HG02798 (cell line): ENCODE results near the gene PDCD6IP.

ENCODE experiments used
- ATAC-seq: cut with Tn5 transposase; IDR thresholded peaks from one replicate; pipeline ENCODE4 v1.9.1; 2021; ENCODE audit warnings: mild to moderate bottlenecking; ENCODE audit not compliant: unreplicated experiment, poor library complexity

The PDCD6IP gene

GRCh38 chr3:33884701-33885100 is 86.3 kb downstream of the PDCD6IP start:
- ATAC-seq, result no peak

GRCh38 chr3:33885496-33885895 is 87.1 kb downstream of the PDCD6IP start:
- no peak for ATAC-seq

DNA sequence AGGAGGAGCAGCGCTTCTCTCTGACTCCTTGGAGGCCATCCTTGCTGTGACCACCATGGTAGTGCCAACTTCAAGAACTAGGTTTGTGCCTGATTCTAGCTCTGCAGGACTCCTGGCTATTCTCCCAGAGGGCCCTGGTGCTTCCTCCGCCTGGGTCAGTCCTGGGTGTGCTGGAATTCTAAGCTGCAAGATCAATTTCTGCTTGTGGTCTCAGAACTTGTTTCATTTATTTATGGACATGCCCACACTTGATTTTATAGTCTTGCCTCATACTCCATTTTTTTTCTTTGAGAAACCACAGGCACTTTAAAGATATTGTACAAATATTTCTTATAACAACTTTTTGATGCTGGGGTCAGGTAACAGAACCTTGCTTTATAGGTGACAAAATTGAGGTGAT is 87.6 kb downstream of the PDCD6IP start:
- ATAC-seq, result no peak

GRCh38 chr3:33887478-33887877 is 89.0 kb downstream of the PDCD6IP start:
- ATAC-seq, result no peak

GRCh38 chr3:33889394-33890039 is 91.1 kb downstream of the PDCD6IP start:
- ATAC-seq, result no peak

- ATAC-seq, result no peak
Observed at GRCh38 chr3:33892655-33893054, 94.2 kb downstream of the PDCD6IP start.

DNA sequence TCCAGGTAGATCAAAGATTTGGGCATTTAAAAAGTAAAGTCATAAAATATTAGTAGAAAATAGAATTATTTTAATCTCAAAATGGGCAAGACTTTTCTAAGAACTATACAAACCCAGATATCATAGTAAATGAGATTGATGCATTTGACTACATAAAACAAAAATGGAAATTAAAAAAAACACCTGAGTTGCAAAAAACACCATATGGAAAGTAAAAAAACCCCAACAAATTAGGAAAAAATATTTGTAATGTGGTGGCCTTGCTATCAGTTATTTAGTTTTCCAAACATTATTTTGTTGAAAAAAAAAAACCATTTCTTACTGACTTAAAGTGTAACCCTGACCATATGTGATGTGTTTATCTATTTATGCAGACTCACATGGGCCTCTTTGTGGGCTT is 97.2 kb downstream of the PDCD6IP start:
- ATAC-seq, result no peak

- no peak for ATAC-seq
Observed at GRCh38 chr3:33897306-33897705, 98.9 kb downstream of the PDCD6IP start.

DNA sequence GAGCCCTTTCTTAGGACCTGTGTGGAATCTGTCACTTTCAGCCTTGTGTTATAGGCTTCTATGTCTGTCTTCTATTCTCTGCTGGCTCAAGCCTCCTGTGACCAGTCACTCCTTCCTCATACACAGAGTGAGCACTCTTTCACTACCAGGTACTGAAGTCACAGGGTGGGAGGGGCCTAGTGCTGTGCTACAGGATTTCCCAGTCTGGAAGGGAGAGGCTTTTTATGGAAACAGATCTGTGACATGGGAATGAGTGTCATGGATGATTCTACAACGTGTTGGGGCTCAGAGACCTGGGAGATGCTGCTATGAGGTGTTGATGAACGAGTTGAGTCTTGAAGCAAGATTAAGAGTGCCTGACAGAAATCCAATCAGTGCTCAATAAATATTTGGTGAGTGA is 100.5 kb downstream of the PDCD6IP start:
- ATAC-seq, result no peak

- no peak for ATAC-seq
Observed at GRCh38 chr3:33900440-33900808, 102.0 kb downstream of the PDCD6IP start.

DNA sequence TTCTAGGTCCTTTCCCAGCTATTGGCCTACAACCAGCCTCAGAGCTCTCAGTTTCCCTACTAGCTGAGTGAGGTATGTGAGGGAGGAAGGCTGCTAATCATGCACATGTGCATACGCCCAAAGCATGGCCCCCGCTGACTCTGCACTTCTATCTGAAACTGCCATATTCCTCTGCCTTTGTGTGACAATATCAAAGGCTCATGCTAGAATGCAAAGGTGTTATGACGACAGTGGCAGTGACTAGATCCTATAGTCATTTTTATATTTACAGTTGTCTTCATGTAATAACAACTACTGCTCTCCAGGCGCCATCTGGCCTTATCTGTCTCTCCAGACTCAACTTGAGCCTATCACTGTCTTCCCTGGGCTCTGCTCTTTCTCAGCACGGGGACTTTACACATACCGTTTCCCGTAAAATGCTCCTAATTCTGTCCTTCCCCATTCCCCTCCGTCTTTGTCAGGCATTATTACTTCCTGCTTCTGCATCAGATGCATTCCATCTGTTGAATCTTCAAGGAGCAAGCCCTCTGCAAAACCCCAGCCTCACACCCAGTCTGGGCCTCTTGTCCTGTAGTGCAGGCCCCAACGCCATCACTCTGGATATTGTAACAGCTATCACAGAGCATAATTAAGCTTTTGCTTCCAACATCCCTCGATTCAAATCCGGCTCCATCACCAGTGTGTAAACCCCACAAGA is 102.5 kb downstream of the PDCD6IP start:
- ATAC-seq, result no peak

GRCh38 chr3:33901862-33902563 is 103.6 kb downstream of the PDCD6IP start:
- no peak for ATAC-seq

DNA sequence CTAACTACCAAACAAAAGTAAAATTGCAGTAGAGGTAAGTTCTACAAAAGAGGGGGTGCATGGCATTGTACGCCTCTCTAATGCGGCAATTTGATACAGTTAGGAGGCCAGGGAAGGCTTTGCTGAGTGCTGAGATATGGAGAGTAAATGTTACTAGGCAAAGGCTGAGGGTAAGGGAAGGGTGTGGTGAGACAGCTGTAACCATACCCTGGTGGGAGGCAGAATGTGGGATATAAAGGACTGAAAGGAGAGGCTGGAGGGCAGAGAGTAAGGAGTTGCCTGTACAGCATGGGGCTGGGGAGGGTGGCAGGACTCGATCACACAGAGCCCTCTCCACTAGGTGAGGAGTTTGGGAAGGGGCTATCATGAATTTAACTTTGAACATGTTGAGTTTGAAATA is 106.3 kb downstream of the PDCD6IP start:
- no peak for ATAC-seq

- ATAC-seq, result no peak
Observed at GRCh38 chr3:33908250-33908851, 109.9 kb downstream of the PDCD6IP start.

DNA sequence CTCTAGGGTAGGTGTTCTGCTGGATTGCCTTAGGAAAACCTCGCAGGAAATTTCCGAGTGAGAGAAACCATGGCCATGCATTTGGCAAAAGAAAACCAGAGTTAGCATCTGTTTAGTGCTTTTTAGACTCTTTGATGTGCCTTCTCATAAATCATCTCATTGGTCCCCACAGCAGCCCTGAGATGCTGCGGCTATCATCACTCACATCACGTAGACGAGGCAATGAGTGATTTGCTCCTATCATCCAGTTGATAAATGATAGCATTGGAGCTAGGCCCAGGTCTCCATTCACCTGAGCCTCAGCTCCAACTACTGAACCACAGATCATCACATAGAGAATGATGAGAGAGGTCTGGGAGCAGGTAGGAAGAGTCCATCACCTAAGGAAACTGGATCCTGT is 111.1 kb downstream of the PDCD6IP start:
- no peak for ATAC-seq

DNA sequence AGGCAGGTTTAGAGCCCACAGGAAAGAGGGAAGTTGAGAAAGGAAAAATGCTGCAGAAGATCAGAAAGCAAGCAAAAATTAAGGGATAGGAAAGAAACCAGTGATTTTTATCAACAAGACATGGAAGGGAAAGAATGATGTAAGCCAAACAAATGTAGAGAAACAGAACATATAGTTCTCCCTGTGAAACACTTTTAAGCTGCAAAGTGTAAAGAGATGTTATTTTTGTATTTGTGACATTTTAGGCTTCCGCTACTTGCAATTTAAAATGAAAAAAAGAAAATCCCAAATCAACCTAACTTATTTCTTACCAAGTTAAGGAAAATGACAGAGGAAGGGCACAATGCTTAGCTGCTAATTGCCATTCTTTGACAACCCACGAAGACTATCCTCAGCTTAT is 111.6 kb downstream of the PDCD6IP start:
- no peak for ATAC-seq

- ATAC-seq, result no peak
Observed at GRCh38 chr3:33911525-33912322, 113.3 kb downstream of the PDCD6IP start.

DNA sequence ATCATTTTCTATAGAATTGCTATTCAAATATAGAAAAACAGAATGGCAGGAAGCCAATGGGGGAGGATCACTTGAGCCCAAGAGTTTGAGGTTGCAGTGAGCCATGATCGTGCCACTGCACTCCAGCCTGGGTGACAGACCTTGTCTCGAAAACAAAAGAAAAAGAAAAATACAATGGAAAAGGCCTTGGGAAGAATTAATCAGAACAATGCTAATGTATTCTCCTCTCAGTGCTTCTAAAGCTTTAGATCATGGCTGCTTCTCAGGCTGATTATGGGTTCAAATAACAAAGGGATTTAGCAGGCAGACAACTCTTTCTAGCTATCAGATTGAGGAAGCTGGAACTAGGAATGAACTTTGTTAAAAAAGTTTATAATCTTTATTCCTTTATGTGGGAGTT is 115.8 kb downstream of the PDCD6IP start:
- no peak for ATAC-seq

DNA sequence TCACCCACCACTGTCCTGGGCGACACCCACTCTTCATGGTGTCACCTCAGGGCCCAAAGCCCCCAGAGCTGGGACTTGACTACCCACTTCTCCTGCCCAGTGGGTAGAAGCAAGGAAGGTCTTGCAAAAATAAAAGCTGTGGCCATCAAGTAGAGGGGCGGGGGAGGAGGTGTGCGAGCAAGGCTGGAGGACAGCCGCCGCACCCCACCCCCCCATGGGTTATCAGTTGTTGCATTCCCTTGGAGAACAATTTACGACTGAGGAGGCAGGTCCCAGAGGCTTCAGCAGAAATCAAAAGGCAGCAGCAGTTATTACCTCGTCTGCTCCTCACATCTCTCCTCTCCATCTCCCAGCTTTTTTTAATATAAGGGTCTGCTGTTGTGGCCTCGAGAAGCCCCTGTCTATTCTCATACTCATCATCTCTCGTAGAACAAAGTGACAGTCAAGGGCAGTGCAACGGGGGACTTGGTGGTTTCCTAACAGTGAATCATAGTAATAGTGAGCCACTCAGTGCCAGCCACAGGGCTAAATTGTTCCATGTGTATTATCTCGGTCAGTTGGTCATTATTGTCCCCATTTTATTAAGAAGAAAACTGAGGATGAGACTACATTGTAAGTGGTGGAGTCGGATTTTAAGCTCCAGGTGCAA is 116.4 kb downstream of the PDCD6IP start:
- ATAC-seq, result no peak
